Measurements from ENCODE around the gene C19orf25.

- TF ChIP-seq, protein P1, sequence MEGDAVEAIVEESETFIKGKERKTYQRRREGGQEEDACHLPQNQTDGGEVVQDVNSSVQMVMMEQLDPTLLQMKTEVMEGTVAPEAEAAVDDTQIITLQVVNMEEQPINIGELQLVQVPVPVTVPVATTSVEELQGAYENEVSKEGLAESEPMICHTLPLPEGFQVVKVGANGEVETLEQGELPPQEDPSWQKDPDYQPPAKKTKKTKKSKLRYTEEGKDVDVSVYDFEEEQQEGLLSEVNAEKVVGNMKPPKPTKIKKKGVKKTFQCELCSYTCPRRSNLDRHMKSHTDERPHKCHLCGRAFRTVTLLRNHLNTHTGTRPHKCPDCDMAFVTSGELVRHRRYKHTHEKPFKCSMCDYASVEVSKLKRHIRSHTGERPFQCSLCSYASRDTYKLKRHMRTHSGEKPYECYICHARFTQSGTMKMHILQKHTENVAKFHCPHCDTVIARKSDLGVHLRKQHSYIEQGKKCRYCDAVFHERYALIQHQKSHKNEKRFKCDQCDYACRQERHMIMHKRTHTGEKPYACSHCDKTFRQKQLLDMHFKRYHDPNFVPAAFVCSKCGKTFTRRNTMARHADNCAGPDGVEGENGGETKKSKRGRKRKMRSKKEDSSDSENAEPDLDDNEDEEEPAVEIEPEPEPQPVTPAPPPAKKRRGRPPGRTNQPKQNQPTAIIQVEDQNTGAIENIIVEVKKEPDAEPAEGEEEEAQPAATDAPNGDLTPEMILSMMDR (IDR thresholded peaks at IDR 0.05) = peak in 1 of 4 donors; percentile 3
- TF ChIP-seq POLR2A (IDR thresholded peaks at IDR 0.05) = no peak
These were observed 11.5 kb upstream of the C19orf25 start, which contains the start of gene PCSK4 for GRCh38 chr19:1490311-1491113.

Measured in right lobe of liver (tissue), 4 donors.